HG03095 (cell line): ENCODE data around the gene RNU6-7.

ENCODE experiments used
- ATAC-seq: cut with Tn5 transposase; IDR thresholded peaks from one replicate; pipeline ENCODE4 v1.9.1; 2021; ENCODE audit warnings: moderate library complexity; ENCODE audit not compliant: unreplicated experiment

The RNU6-7 gene

DNA sequence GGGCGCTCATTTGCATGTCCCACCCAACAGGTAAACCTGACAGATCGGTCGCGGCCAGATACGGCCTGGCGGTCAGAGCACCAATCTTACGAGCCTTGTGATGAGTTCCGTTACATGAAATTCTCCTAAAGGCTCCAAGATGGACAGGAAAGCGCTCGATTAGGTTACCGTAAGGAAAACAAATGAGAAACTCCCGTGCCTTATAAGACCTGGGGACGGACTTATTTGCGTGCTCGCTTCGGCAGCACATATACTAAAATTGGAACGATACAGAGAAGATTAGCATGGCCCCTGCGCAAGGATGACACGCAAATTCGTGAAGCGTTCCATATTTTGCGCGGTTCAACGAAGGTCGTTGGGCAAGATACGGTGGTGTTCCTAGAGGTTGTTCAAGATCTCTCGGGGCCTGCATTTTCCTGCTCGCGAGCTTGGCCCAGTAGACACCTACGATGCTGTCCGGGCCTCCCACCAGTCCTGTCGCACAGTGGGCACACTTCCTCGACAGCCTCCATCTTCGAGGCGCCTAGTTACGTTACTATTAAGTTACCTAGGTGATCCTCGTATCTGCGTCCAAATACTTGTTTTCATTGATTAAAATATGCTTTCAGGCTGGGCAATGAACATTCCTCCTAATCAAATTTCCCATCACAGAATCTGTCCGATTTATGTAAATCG lies at the start of gene RNU6-7:
Gene RNU6-7, plus strand, starts transcription at position 230 of the 675 bp plus-strand sequence.
- ATAC-seq = no peak

DNA sequence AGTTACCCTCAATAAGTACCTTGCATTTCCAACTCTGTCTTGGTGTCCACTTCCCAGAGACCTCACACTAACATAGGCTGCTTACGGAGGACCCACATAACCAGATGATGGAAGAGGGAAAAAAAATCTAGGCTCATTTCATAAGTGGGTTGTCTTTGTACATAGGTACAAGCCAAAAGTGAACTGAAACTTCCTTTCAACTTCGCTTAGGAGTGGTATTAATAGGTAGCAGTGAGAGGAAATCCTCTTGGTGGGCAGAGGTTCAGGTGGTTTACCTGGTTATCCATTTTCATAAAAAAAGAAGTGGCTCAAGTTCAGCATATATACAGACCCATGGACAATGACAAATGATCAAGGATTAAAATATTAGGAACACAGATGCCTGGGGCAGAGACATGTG lies 35.8 kb upstream of the RNU6-7 start:
- no peak for ATAC-seq

DNA sequence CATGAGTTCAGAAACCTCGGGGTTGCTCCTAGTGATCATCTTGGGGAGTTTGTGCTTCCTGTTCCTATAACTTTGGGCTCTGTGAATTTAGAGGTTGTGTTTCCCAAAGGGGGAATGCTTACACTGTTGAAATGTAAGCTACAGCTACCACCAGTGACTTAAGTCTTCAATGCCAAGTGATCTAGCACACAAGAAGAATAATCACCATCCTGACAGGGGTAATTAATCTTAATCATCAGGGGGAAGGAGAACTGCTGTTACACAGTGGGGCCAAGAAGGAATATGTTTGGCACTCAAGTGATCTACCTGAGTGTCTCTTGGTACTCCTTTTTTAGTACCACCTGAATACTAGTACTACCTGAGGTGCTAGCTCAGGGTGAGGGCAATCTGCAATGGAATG lies 34.9 kb upstream of the RNU6-7 start:
- no peak for ATAC-seq

DNA sequence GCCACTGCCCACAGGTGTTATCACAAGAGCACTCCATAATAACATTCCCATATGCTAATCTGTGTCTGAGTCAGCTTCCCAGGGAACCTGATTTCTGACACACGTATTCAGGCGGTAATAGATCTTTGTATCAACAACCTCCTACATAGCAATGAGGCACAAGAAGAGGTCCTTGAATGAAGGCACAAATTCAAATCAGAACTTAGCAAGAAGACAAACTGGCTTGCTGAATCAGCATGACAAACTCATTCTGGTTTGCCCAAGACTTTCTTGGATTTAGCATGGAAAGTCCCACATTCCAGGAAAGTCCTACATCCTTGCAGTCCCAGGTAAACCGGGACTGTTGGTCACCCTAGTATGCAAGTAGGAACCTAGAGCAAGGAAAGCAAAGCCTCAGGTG lies 33.9 kb upstream of the RNU6-7 start:
- no peak for ATAC-seq

DNA sequence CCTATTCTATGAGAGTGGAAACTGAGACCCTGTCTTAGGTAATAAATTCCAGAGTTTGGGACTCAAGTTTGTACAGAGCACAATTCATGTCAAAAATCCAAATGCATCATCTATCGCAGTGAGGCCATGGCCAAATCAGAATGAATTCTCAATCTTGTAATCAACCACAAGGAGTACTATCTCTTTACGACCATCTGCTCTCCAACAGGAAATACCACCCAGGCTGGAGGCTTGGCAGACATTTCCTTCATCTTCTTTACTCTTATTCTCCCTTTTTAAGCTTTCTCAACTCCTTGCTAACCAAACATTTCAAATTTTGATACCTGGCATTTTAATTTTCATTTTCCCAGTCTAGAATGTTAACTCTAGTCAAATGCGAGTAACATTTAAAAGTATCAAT lies 32.7 kb upstream of the RNU6-7 start:
- no peak for ATAC-seq

DNA sequence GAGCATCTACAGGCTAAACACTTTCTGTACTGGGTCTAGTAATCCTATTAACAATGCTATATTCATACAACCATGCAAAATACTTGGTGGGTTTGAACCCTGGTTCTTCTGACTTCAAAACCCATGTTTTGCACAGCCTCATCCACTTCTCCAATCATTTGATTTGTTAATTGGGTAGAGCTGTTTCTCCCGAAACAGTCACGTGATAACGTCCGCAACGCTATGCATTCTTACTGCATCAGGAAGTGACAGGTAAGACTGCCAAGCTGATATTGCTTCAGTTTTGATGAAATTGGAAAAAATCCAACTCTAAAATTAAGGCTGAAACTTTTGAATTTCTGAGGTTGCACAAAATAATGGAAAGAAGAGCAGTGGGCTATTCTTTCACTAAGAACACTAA lies 30.4 kb upstream of the RNU6-7 start:
- ATAC-seq = no peak

DNA sequence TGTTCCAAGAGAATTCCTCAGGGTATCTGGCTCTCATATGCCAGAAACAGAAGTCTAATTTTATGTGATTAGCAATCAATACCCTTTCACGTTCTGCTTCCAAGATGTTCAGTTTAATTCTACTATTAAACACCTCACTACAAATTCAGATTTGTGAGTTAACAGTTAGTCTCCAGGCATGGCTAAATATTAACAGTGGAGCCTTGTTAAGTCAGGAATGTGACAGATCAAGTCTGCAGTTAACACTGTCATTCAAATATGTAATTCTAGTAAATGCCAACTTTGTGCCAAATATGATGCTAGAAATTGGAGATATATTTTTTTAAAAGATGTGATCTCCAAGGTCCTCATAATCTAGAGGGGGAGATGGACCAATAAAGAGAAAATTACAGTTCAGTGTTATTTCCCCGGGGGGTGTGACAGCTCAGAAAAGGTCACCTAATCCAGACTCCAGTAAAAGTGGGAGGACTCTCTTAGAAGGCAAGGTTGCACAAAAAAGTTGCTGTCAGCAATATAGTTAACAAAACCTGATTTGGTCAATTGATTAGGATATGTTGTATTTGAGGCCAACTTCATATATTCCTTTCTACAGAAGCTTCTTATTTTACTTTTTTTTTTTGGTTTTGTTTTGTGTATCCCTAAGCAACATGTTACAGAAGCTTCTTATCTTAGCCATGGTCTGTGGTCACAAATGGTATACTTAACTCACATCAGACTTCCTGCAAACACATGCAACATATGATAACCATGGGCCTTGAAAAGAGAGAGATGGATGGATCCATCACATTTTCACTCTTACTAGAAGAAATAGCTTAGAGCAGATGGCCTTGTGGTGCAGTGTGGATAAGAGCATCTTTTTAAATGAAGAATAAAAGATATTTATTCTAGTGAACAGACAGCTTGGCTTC lies 18.4 kb upstream of the RNU6-7 start:
- no peak for ATAC-seq

DNA sequence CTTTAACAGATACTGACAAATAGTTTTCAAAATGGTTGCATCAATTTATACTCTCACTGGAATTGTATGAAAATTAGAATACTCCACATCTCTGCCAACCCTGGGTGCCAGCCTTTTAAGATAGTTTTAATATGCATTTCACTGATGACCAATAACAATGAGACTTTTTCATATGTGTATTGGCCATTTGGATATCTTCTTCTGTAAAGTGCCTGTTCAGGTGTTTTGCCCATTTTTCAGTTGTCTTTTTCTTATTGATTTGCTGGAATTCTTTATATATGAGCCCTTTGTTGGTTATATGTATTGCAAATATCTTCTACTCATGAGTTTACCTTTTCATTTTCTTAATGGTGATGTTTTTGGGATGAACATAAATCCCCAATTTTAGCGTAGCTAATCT lies 16.7 kb upstream of the RNU6-7 start:
- ATAC-seq = no peak

DNA sequence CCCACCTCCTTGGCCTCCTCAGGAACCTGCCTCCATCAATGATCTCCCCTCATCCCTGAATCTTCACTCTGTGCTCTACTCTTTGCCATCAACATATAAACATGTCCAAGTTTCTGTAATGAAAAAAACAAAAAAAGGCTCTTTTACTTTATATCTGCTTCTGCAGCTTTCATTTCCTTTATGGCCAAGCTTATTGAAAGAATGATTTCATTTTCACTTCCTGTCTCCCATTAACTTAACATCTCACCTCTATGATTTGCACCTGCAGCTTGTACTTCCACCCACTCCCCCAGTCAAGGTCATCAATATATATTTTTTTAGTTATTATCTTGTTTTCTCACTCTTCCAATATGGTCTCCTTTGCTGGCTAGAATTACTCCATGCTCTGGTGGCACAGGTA lies 15.6 kb upstream of the RNU6-7 start:
- no peak for ATAC-seq

DNA sequence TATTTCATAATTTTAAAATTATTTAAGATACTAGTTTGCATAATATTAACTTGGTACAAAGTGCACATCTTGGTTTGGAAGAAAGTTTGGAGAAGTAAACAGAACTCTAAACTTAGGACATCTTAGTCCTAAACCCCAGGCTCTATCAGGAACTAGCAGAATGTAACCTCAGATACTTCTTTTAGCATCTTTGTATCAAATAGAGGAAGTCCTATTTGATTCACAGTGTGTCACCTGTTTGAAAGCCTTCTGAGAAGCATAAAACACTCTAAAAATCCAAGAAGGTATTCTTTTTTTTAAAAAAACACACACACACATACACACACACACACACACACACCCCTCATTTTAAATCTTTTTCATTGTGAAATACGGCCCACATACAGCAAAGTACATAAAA lies 12.0 kb upstream of the RNU6-7 start:
- no peak for ATAC-seq

DNA sequence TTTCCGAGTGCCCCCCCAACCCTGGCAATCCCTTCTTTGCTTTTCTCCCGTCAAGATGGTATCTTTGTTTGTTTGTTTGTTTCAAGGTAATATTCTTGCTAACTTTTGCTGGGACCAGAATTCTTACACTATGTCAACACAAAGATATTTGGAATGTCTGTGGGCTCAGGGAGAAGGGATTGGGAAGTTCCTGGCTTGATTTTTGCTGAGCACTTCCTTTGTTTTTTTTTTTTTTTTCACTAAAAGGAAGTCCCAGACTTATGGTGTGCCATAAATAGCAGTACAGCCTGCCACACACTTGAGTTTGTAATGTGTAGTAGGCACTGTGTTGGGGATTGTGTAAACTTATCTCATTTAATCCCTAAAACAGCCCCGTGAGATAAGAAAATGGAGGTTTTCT lies 11.2 kb upstream of the RNU6-7 start:
- ATAC-seq = no peak

DNA sequence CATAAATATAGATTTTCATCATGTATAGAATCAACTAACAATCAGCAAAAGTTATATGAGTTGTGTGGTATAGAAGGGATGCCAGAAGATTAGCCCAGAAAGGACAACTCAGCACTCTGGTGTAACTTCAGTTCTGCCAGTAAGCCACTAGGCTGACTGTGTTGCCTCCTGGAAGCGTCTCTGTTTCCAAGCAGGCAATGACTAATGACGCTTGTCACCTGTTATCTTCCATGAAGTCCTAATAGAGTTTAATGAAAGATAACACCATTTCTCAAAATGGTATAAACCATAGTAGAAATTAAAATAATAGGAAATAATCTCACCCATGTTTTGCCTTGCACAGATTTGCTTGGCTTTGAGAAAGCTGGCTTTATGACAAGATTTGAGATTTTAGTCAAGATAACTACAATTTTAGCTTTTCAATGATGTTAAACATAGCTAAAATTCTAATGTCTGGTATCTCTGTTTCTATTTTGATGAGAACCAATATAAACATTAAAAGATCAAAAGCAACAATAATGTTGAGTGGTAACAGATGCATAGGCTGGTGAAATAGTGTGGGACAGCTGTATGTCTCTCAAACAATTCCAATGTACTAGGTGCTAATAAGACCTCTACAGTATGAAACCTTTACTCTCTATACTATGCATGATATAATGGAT lies 9.0 kb upstream of the RNU6-7 start:
- ATAC-seq = no peak

DNA sequence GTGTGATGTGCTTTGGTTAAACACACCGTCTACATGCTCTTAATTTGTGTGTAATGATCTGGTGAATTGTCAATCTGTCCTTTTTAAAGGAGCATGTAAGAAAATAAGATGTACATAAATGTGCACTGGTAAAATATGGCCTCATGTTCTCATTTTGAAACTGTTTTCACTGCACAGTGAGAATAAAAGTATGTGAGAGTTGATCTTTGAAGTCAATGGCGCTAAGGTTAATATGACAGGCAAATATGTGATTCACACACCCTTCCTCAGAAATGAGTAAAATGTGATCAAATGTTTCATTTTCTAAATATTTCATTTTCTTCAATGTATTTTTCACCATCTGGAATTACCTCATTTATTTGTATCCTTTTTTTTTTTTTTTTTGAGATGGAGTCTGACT lies 8.3 kb upstream of the RNU6-7 start:
- no peak for ATAC-seq

DNA sequence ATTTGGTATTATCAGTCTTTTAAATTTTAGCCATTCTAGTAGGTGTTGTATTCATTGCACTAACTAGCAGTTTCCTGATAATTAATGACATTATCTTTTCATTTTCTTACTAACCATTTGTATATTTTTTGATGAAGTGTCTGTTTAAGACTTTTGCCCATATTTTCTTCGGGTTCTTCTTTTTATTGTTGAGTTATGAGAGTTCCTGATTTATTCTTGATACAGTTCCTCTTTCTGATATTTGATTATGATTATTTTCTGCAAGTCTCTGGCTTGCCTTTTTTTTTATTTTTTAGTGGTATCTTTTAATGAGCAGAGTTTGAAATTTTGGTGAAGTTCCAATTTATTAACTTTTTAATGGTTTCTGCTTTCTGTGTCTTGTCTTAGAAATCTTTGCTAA lies 6.2 kb upstream of the RNU6-7 start:
- ATAC-seq = no peak

DNA sequence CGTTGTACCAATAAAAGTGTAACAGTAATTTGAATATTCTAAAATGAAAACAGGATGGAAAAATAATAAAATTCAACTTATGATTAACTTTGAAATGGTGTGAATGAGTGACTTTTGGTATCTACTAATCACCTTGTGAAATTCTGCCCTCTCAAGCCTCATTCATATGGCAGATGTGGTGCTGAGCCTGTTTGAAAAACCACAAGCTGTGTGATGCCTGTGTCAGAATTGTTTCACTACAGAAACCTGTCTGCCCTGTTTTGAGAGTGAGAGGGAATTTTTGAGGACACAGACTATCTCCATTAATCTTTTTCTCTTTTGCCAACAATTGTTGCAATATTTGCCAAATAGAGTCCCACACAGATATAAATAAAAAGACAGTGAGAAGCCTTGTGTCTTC lies 3.9 kb upstream of the RNU6-7 start:
- no peak for ATAC-seq

DNA sequence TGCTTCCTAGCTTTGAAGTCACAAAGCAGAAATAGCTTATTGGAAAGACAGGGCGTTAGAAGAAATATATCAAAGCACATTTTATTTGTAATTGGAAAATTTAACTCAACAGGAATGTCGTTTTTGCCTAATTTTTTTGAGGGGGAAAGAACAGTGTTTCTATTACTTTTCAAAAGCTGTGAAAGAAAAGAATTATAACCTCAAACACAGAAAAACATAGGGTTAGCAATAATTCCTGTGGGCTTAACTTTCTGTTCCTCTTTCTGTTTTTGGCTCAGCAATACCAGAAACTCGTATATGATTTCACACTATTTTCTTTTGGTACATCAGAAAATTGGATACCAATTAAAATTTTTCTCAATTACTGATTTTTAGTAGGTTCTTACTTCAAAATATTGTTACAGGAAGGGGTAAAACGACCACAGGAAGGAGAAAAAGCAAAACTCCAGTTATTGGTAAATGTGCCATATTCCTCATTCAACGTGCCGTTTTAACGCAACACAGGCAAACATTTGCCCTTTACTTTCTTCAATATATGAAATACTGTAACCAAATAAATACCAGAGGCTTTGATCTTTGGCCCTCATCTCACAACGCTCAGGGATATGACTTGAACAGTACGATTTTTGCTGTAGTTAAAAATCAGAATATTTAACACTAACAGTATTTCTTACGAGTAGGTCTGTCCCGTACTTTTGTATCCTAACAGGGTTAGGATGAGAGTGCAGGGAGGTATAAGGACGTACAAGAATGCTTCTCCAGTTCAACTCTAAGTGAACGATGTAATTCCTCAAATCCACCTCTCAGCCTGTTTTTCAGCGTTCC lies 1.3 kb upstream of the RNU6-7 start:
- no peak for ATAC-seq

DNA sequence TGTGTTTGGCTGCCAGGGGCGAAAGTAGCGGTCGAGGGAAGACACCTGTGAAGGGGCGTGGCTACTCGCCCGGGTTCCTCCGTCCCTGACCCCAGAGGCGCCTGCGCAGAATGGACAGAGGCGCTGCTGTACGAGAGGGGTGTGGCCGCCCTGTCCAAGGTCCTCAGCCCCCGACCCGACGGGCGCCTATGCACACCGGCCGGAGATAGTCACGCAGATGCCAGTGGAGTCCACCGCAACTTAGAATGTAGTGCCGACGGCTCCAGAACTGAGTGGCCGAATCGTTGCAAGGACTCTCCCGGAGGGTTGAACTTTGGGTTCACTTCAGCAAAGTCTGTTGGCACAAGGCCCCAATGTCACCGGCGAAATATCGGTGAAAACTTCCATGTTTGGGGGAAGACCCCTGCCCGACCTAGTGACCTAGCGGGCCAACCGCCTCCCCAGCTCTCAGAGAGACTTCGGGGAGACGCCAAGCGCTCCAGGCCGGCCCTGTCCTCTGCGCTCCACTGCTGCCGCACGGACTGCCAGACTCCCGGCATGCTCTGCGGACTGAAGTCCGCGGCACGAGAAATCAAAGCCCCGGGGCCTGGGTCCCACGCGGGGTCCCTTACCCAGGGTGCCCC lies 541 bp upstream of the RNU6-7 start:
- ATAC-seq = peak; percentile 54

DNA sequence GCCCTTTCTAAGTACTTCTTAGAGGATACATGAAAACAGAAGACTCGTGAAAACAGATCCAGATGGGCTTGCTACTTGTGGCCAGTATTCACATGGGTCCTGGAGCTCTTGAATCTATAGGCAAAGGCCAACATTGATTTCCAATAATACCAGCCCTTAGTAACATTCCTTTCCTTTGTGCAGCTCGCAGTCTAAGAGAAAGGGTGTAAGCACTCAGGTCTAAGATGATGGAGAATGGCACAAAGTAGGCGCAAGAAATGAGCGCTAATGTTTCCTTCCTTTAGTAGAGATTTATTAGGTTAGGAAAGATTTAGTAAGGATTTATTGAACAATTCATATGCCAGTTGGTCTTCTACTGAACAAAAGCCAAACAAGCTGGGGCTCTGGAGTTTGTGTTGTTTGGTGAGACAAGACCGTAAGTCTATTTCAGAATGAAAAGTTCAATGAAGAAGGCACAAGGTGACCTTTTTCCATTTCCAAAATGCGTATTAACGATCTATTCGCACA lies 699 bp downstream of the RNU6-7 start:
- no peak for ATAC-seq

DNA sequence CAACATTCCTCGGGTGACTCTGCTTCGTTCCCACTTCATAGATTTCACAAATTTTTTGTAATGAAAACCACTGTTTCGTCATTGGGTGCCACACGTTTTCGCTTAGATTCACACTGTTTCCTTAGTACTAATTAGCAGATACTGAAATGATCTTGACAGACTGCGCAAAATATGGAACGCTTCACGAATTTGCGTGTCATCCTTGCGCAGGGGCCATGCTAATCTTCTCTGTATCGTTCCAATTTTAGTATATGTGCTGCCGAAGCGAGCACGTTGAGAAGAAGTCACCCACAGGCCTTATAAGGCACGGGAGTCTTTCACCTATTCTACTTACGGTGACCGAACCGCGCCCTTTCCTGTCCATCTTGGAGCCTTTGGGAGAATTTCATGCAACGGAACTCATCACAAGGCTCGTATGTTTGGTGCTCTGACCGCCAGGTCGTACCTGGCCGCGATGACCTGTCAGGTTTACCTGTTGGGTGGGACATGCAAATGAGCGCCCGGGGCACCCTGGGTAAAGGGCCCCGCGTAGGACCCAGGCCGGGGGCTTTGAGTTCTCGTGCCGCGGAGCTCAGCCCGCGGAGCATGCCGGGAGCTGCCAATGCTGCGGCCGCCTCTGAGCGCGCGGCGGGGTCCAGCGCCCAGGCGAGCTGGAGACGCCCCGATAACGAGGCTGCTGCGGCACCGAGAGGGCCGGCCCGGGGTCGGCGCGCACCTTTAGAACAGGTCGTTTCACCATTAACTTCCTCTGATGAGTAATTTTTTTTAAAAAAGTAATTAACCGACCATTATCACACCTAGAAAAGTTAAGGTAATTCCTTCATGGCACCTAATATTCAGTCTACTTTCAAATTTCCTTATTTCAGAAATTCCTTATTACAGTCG lies 1.4 kb downstream of the RNU6-7 start, which contains the start of gene RNU6-8:
Gene RNU6-8, minus strand, starts transcription at position 272 of the 885 bp plus-strand sequence.
- peak; percentile 49 for ATAC-seq
